T-cell (primary cell): Measurements from ENCODE around the gene BCO2. TPM values are rescaled to one million over a fixed set of nuclear protein-coding genes. Genes with fewer than 3 reads are reported as not detected.

Experiments
- ATAC-seq, 4 experiments: fragments of 200-7000 bp in 3 of 4; fragments of 150-1000 bp in 1 of 4; cut with Tn5 transposase; replicated peaks in 1 of 4; 1 replicate in 3 of 4; 2 replicates in 1 of 4; pipeline ENCODE4 v1.10.0; 2021; ENCODE audit warnings: moderate library complexity in 3 of 4, mild to moderate bottlenecking in 2 of 4, moderate number of reproducible peaks in 1 of 4
- CTCF ChIA-PET, 2 donors: fragments of 300-600 bp; sonication (Branson Sonifier 250); formaldehyde crosslinking; loops; one replicate each; lab custom pipeline; 2022; ENCODE audit warnings: antibody characterized with exemption in 2 of 2; lab: Charles Lee
- POLR2A ChIA-PET, 2 donors: fragments of 300-600 bp; sonication (Branson Sonifier 250); formaldehyde crosslinking; loops; one replicate each; lab custom pipeline; 2022; ENCODE audit warnings: antibody characterized with exemption in 2 of 2; lab: Charles Lee
- DNase-seq, 35 experiments: peaks; one replicate each; pipeline versions ENCODE4 v3.0.0 to v3.0.0-alpha.2; 2013 to 2023
- H3K27ac ChIP-seq: one replicate; pipeline ENCODE4 v1.5.1; 2013; ENCODE audit warnings: low read length
- H3K27me3 ChIP-seq, 2 experiments: replicated peaks in 1 of 2; 1 replicate in 1 of 2; 2 replicates in 1 of 2; pipeline versions ENCODE4 v1.6.1 to v1.7.0; 2013; ENCODE audit warnings: low read length in 1 of 2, mixed read lengths in 1 of 2; ENCODE audit not compliant: control insufficient read depth in 2 of 2, insufficient read depth in 2 of 2; ENCODE audit errors: extremely low read depth in 1 of 2
- H3K36me3 ChIP-seq, 2 donors: 1 replicate in 1 of 2; 2 replicates in 1 of 2; pipeline versions ENCODE4 v1.6.1 to v1.7.0; 2013; ENCODE audit warnings: low read length in 1 of 2; ENCODE audit not compliant: control insufficient read depth in 2 of 2, insufficient read depth in 1 of 2; ENCODE audit errors: extremely low read depth in 1 of 2
- H3K4me1 ChIP-seq, 2 experiments: 1 replicate in 1 of 2; 2 replicates in 1 of 2; pipeline versions ENCODE4 v1.6.1 to v1.7.0; 2013; ENCODE audit warnings: low read length in 2 of 2, mixed read lengths in 1 of 2; ENCODE audit not compliant: insufficient read depth in 2 of 2, control insufficient read depth in 1 of 2; ENCODE audit errors: extremely low read depth in 1 of 2
- H3K4me3 ChIP-seq, 2 donors: 1 replicate in 1 of 2; 2 replicates in 1 of 2; pipeline versions ENCODE4 v1.5.1 to v1.7.0; 2013; ENCODE audit warnings: mild to moderate bottlenecking in 2 of 2, low read length in 1 of 2, moderate library complexity in 1 of 2; ENCODE audit not compliant: control insufficient read depth in 1 of 2; ENCODE audit errors: extremely low read depth in 1 of 2
- H3K9me3 ChIP-seq: 2 replicates; pipeline ENCODE4 v1.7.0; 2013
- H3K27ac Mint-ChIP-seq, 2 donors: one replicate each; pipeline ENCODE4 v1.8.0; 2020 to 2021; ENCODE audit warnings: mild to moderate bottlenecking in 2 of 2, mixed read lengths in 2 of 2
- H3K27me3 Mint-ChIP-seq, 2 donors: one replicate each; pipeline ENCODE4 v1.8.0; 2021 to 2022; ENCODE audit warnings: mixed read lengths in 2 of 2
- H3K36me3 Mint-ChIP-seq: one replicate; pipeline ENCODE4 v1.8.0; 2021; ENCODE audit warnings: mixed read lengths
- H3K4me1 Mint-ChIP-seq, 3 donors: one replicate each; pipeline ENCODE4 v1.8.0; 2020 to 2022; ENCODE audit warnings: mixed read lengths in 3 of 3, mild to moderate bottlenecking in 1 of 3
- H3K4me3 Mint-ChIP-seq, 3 donors: one replicate each; pipeline ENCODE4 v1.8.0; 2020 to 2022; ENCODE audit warnings: mild to moderate bottlenecking in 3 of 3, mixed read lengths in 3 of 3, moderate library complexity in 3 of 3
- H3K9me3 Mint-ChIP-seq, 3 donors: one replicate each; pipeline ENCODE4 v1.8.0; 2020 to 2022; ENCODE audit warnings: mixed read lengths in 3 of 3
- WGBS: methylation state at CpG from one replicate; pipeline ENCODE4 v1.1.5; 2013; ENCODE audit warnings: missing lambda C conversion rate; ENCODE audit not compliant: insufficient coverage; 5-methylcytosine and 5-hydroxymethylcytosine counted together
- total RNA-seq, 35 experiments: library from RNA in 6 of 35; stranded (reverse) in 6 of 35; fragments of 120-200 nt in 1 of 35; gene quantifications; one replicate each; pipeline versions ENCODE4 v1.2.1 to v1.2.4 and lab custom pipeline; 2013 to 2026

Gene BCO2
- total RNA-seq, 5 donors from 2014 or later (not counting 1 experiment from before 2014, with no cell fraction given): 1.5 to 3.2 (median 1.8) TPM

DNA sequence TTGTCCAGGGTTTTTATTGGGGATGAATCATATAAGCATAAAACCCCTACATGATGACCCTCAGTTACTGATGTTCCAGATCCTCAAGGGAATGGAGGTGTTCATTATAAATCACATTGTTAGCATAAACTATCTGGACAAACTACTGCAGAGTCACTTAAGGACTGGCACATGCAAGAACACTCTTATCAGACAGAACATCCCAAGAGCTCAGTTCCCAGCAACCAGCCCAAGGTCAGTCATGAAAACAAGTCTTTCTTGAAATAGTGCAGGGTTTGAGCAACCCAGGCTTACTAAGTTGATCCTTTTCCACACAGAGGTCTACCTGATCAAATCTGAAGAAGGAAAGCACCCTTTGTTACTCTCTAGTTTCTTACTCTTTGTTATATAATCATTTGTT is 37.4 kb downstream of the BCO2 start:
- Mint-ChIP-seq H3K9me3 (no peaks in the 10 kb centered on the region), H3K4me1 (peaks cover 0 to 12% (median 10%) of the 10 kb centered on the region in 3 donors), H3K27me3 (peaks cover 3 to 4% of the 10 kb centered on the region in 2 donors), H3K4me3 (no peak overlapping the region), H3K36me3 (no peaks in the 10 kb centered on the region), H3K27ac (no peak overlapping the region)
- no peak overlapping the region for H3K27ac ChIP-seq
- ChIA-PET CTCF (interaction anchor here in 1 of 2 donors (0.9 kb wide), 1 partner anchor 71 kb away, joined by 3 read pairs; no protein-coding TSS in a partner anchor), POLR2A (no interaction called here)
- no peaks in the 10 kb centered on the region for H3K9me3 ChIP-seq
- DNase-seq: no peak
- H3K4me3 ChIP-seq: no peak overlapping the region
- ATAC-seq: no peak
- peaks cover 0 to 10% of the 10 kb centered on the region in 2 experiments for H3K4me1 ChIP-seq
- no peaks in the 10 kb centered on the region for H3K36me3 ChIP-seq
- H3K27me3 ChIP-seq: no peaks in the 10 kb centered on the region

GRCh38 chr11:112213753-112214152 is 38.4 kb downstream of the BCO2 start:
- Mint-ChIP-seq H3K36me3 (no peaks in the 10 kb centered on the region), H3K9me3 (no peaks in the 10 kb centered on the region), H3K4me1 (peaks cover 0 to 12% (median 10%) of the 10 kb centered on the region in 3 donors), H3K27ac (no peak overlapping the region), H3K4me3 (no peak overlapping the region), H3K27me3 (peaks cover 2 to 4% of the 10 kb centered on the region in 2 donors)
- ATAC-seq (no peak), DNase-seq (no peak)
- 83% methylated on average over 1 of the region's 4 CpGs for WGBS
- Histone ChIP-seq H3K27ac (no peak overlapping the region), H3K36me3 (no peaks in the 10 kb centered on the region), H3K9me3 (no peaks in the 10 kb centered on the region), H3K4me1 (peaks cover 0 to 10% of the 10 kb centered on the region in 2 experiments), H3K4me3 (no peak overlapping the region), H3K27me3 (no peaks in the 10 kb centered on the region)
- POLR2A ChIA-PET: interaction anchor here in 1 of 2 donors (0.6 kb wide), 1 partner anchor 30 kb away, joined by 4 read pairs; no protein-coding TSS in a partner anchor
- CTCF ChIA-PET: interaction anchor here in 1 of 2 donors (0.6 to 2.1 kb wide), 2 partner anchors 66 to 79 kb away, joined by 3 to 12 read pairs; no protein-coding TSS in a partner anchor

DNA sequence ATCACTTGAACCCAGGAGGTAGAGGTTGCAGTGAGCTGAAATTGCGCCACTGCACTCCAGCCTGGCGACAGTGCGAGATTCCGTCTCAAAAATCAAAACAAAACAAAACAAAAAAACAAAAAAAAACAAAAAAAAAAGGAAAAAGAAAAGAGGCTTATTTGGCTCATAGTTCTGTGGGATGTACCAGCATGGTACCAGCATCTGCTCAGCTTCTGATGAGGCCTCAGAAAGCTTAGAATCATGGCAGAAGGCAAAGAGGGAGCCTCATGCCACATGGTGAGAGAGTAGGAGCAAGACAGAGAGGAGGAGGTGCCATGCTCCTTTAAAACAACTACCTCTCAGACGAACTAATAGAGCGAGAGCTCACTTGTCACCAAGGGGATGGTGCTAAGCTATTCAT is 40.3 kb downstream of the BCO2 start:
- Mint-ChIP-seq H3K36me3 (no peaks in the 10 kb centered on the region), H3K27ac (no peak overlapping the region), H3K4me1 (peaks cover 0 to 15% (median 12%) of the 10 kb centered on the region in 3 donors), H3K4me3 (no peak overlapping the region), H3K9me3 (no peaks in the 10 kb centered on the region), H3K27me3 (no peaks in the 10 kb centered on the region)
- ChIA-PET CTCF (interaction anchor here (0.6 to 1.0 kb wide), 3 partner anchors 32 to 1056 kb away, joined by 3 to 4 read pairs (median 3); no protein-coding TSS in a partner anchor), POLR2A (no interaction called here)
- H3K27ac ChIP-seq: no peak overlapping the region
- H3K36me3 ChIP-seq: no peaks in the 10 kb centered on the region
- H3K9me3 ChIP-seq: no peaks in the 10 kb centered on the region
- H3K27me3 ChIP-seq: no peaks in the 10 kb centered on the region
- peaks cover 5 to 10% of the 10 kb centered on the region in 2 experiments for H3K4me1 ChIP-seq
- H3K4me3 ChIP-seq: no peak overlapping the region
- DNase-seq (no peak), ATAC-seq (no peak)
- no CpG with 5 or more reads among the region's 6 CpGs for WGBS

DNA sequence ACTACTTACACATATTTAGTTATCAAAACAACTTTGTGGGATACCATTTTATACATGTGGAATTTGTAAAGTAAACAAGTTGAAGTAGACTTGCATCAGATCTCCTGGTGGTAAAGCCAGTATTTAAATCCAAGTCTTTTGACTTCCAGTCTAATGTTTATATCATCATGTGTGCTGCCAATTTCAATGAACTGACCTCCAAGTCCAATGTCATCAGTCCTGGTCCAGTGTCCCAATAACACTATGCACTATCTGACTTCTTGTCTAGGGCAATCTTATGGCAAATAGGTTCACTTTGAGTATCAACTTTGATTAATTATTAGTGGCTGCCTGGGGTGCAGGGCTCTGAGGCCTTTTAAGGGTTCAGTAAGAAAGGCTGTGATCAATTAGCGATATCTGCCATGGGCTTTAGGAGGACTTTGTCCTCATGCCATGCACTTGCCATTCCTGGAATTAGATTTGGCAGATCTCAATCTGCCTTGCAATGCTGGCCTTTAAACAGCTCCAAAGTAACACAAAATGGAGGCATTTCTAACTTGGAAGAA is 41.3 kb downstream of the BCO2 start:
- WGBS: 100% methylated on average over 1 of the region's 1 CpG
- ChIA-PET POLR2A (no interaction called here), CTCF (interaction anchor here in 1 of 2 donors (1.1 kb wide), 1 partner anchor 63 kb away, joined by 8 read pairs; no protein-coding TSS in a partner anchor)
- Histone ChIP-seq H3K27ac (no peak overlapping the region), H3K27me3 (no peaks in the 10 kb centered on the region), H3K36me3 (no peaks in the 10 kb centered on the region), H3K4me1 (peaks cover 5 to 6% of the 10 kb centered on the region in 2 experiments), H3K9me3 (no peaks in the 10 kb centered on the region), H3K4me3 (no peak overlapping the region)
- H3K9me3 Mint-ChIP-seq: no peaks in the 10 kb centered on the region
- H3K4me1 Mint-ChIP-seq: peaks cover 0 to 8% (median 7%) of the 10 kb centered on the region in 3 donors
- no peaks in the 10 kb centered on the region for H3K36me3 Mint-ChIP-seq
- no peak overlapping the region for H3K4me3 Mint-ChIP-seq
- no peak for DNase-seq
- no peak overlapping the region for H3K27ac Mint-ChIP-seq
- ATAC-seq: no peak
- no peaks in the 10 kb centered on the region for H3K27me3 Mint-ChIP-seq

GRCh38 chr11:112219476-112220232 is 44.3 kb downstream of the BCO2 start:
- 23% methylated on average over 4 of the region's 7 CpGs for WGBS
- H3K4me1 ChIP-seq: peaks cover 0 to 5% of the 10 kb centered on the region in 2 experiments
- peak; percentile 96 to 99 (median 97) for ATAC-seq
- ChIA-PET CTCF (interaction anchor here (0.6 to 7.6 kb wide), 19 partner anchors 11 to 1761 kb away, joined by 3 to 121 read pairs (median 4); no protein-coding TSS in a partner anchor), POLR2A (interaction anchor here in 1 of 2 donors (0.6 kb wide), 1 partner anchor 24 kb away, joined by 6 read pairs; no protein-coding TSS in a partner anchor)
- Mint-ChIP-seq H3K4me1 (peaks cover 0 to 4% (median 2%) of the 10 kb centered on the region in 3 donors), H3K4me3 (no peak overlapping the region), H3K36me3 (no peaks in the 10 kb centered on the region), H3K27ac (no peak overlapping the region), H3K27me3 (no peaks in the 10 kb centered on the region), H3K9me3 (no peaks in the 10 kb centered on the region)
- peaks cover 0 to 4% of the 10 kb centered on the region in 2 experiments for H3K27me3 ChIP-seq
- H3K27ac ChIP-seq: no peak overlapping the region
- no peaks in the 10 kb centered on the region for H3K36me3 ChIP-seq
- peak in 31 of 35 experiments; percentile 1 to 91 (median 22) for DNase-seq
- H3K9me3 ChIP-seq: no peaks in the 10 kb centered on the region
- H3K4me3 ChIP-seq: no peak overlapping the region

- Mint-ChIP-seq H3K4me1 (peaks cover 0 to 10% (median 5%) of the 10 kb centered on the region in 3 donors), H3K27me3 (no peaks in the 10 kb centered on the region), H3K4me3 (no peak overlapping the region), H3K9me3 (no peaks in the 10 kb centered on the region), H3K36me3 (no peaks in the 10 kb centered on the region), H3K27ac (no peak overlapping the region)
- ATAC-seq (no peak), DNase-seq (no peak)
- Histone ChIP-seq H3K4me3 (no peak overlapping the region), H3K9me3 (no peaks in the 10 kb centered on the region), H3K4me1 (peaks cover 3 to 10% of the 10 kb centered on the region in 2 experiments), H3K27ac (no peak overlapping the region), H3K27me3 (peaks cover 0 to 4% of the 10 kb centered on the region in 2 experiments), H3K36me3 (no peaks in the 10 kb centered on the region)
- WGBS: no CpG with 5 or more reads among the region's 3 CpGs
- POLR2A ChIA-PET: interaction anchor here in 1 of 2 donors (0.6 kb wide), 1 partner anchor 58 kb away, joined by 3 read pairs; no protein-coding TSS in a partner anchor
- CTCF ChIA-PET: interaction anchor here (0.6 to 7.6 kb wide), 13 partner anchors 9 to 1069 kb away, joined by 3 to 121 read pairs (median 4); no protein-coding TSS in a partner anchor
Observed at GRCh38 chr11:112221274-112221835, 46.0 kb downstream of the BCO2 start.
